Breast epithelium (tissue), 4 donors: Measurements from ENCODE around the gene JPH2. TPM values are rescaled to one million over a fixed set of nuclear protein-coding genes. Genes with fewer than 3 reads are reported as not detected.

Experiments
- DNase-seq, 2 donors: peaks; one replicate each; pipeline ENCODE4 v3.0.0-alpha.2; 2019; ENCODE audit warnings: low spot score in 2 of 2
- H3K27ac ChIP-seq, 2 donors: fragments of 200-600 bp; sonication (generic) in 1 of 2; one replicate each; pipeline ENCODE4 v1.5.1; 2016 to 2019; ENCODE audit warnings: mild to moderate bottlenecking in 1 of 2
- H3K27me3 ChIP-seq, 2 donors: fragments of 200-600 bp; sonication (generic) in 1 of 2; one replicate each; pipeline versions ENCODE4 v1.5.1 to v1.6.0; 2017 to 2019; ENCODE audit warnings: control low read depth in 1 of 2, mild to moderate bottlenecking in 1 of 2
- H3K36me3 ChIP-seq: fragments of 200-600 bp; one replicate; pipeline ENCODE4 v1.5.1; 2019
- H3K4me1 ChIP-seq, 2 donors: fragments of 200-600 bp; sonication (generic); one replicate each; pipeline ENCODE4 v1.5.1; 2016 to 2019; ENCODE audit warnings: control low read depth in 1 of 2
- H3K4me3 ChIP-seq, 3 donors: fragments of 200-600 bp; sonication (generic); 1 replicate in 2 of 3; 2 replicates in 1 of 3; pipeline ENCODE4 v1.5.1; 2016 to 2019; ENCODE audit warnings: mild to moderate bottlenecking in 3 of 3, moderate library complexity in 2 of 3
- H3K9me3 ChIP-seq, 2 donors: fragments of 200-600 bp; sonication (generic) in 1 of 2; one replicate each; pipeline ENCODE4 v1.5.1; 2016 to 2019; ENCODE audit warnings: control low read depth in 1 of 2
- POLR2A ChIP-seq: fragments of 450-650 bp; IDR thresholded peaks from one replicate; pipeline ENCODE4 v1.6.1; 2016; ENCODE audit warnings: antibody characterized with exemption, mild to moderate bottlenecking, moderate library complexity
- POLR2AphosphoS5 ChIP-seq, 3 donors: sonication (generic); formaldehyde crosslinking; IDR thresholded peaks; one replicate each; pipeline ENCODE4 v1.6.1; 2017; ENCODE audit warnings: antibody characterized with exemption in 3 of 3
- intact Hi-C: fragments of 100-400 bp; cut with DNase I; formaldehyde crosslinking; loops from one replicate; pipeline ENCODE4 v1.15.1; 2023; ENCODE audit warnings: low total_unique reads
- total RNA-seq, 3 donors: library from RNA; depleted of rRNA; stranded (reverse); fragments of >200 nt; gene quantifications; one replicate each; pipeline ENCODE4 v1.1.0, GENCODE V29; 2016
- TF ChIP-seq, protein P1 (sequence below), 3 donors: fragments of 450-650 bp; IDR thresholded peaks; one replicate each; pipeline ENCODE4 v1.5.1; 2016 to 2017; ENCODE audit warnings: antibody characterized with exemption in 3 of 3, mild to moderate bottlenecking in 3 of 3, moderate library complexity in 3 of 3

JPH2 gene
- total RNA-seq, 3 donors from 2014 or later, result 9.3 to 16.4 (median 16.2) TPM

DNA sequence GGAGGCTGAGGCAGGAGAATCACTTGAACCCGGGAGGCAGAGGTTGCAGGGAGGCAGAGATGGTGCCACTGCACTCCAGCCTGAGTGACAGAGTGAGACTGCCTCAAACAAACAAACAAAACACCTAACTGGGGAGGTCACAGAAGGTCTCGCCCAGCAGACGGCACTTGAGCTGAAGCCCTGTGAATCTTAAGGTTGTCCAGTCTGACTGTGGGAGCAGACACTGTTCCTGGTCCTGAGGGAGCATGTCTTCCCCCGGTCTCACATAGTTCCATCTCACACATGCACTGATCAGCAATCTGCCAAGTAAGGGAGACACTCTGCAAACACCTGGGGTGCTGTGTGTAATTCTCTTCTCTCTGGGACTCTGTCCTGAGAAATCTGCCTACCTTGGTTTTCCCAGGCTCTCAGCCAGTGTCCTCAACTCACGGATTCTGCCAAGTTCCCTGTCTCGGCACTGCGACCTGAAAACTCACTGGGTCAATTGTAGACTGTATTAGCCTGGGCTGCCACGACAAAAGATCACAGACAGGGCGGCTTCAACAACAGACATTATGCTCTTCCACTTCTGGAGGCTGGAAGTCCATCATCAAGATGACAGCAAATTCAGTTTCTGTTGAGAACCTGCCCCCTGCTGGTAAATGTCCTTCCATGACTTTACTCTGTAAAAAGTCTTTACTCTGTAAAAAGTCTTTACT, 94.3 kb downstream of the JPH2 start:
- Histone ChIP-seq H3K4me1 (no peaks in the 10 kb centered on the region), H3K27ac (no peak overlapping the region), H3K4me3 (no peak overlapping the region), H3K36me3 (no peaks in the 10 kb centered on the region), H3K9me3 (no peaks in the 10 kb centered on the region), H3K27me3 (no peaks in the 10 kb centered on the region)
- intact Hi-C loops, result no loop called here
- no peak for DNase-seq
- TF ChIP-seq, protein P1, sequence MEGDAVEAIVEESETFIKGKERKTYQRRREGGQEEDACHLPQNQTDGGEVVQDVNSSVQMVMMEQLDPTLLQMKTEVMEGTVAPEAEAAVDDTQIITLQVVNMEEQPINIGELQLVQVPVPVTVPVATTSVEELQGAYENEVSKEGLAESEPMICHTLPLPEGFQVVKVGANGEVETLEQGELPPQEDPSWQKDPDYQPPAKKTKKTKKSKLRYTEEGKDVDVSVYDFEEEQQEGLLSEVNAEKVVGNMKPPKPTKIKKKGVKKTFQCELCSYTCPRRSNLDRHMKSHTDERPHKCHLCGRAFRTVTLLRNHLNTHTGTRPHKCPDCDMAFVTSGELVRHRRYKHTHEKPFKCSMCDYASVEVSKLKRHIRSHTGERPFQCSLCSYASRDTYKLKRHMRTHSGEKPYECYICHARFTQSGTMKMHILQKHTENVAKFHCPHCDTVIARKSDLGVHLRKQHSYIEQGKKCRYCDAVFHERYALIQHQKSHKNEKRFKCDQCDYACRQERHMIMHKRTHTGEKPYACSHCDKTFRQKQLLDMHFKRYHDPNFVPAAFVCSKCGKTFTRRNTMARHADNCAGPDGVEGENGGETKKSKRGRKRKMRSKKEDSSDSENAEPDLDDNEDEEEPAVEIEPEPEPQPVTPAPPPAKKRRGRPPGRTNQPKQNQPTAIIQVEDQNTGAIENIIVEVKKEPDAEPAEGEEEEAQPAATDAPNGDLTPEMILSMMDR (IDR thresholded peaks at IDR 0.05), result no peak
- no peak for TF ChIP-seq POLR2AphosphoS5 (IDR thresholded peaks at IDR 0.05)
- no peak for TF ChIP-seq POLR2A

DNA sequence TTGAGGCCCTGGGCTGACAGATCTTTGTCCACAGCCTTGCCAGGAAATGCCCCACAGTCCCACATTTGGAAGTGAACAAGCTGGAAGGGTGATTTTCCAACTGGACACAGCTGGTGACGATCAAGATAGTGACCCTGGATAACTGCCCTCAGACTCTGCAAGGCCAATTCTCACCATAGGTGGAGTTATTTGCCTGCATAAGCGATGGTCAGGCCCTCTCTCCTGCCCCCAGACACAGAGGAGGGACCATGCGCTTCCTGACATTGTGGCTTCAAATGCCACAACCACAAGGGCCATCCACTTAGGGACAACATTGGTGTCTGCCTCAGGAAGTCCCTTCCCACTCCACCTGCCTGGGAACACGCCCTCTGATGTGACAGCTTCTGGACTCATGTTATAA, 96.0 kb downstream of the JPH2 start:
- H3K27me3 ChIP-seq, result no peaks in the 10 kb centered on the region
- TF ChIP-seq POLR2A (no peak), POLR2AphosphoS5 (IDR thresholded peaks at IDR 0.05) (no peak)
- TF ChIP-seq, protein P1 (IDR thresholded peaks at IDR 0.05), result no peak
- H3K9me3 ChIP-seq, result no peaks in the 10 kb centered on the region
- H3K4me3 ChIP-seq, result no peak overlapping the region
- no peak overlapping the region for H3K27ac ChIP-seq
- no peaks in the 10 kb centered on the region for H3K4me1 ChIP-seq
- no peak for DNase-seq
- intact Hi-C loops, result no loop called here
- no peaks in the 10 kb centered on the region for H3K36me3 ChIP-seq

DNA sequence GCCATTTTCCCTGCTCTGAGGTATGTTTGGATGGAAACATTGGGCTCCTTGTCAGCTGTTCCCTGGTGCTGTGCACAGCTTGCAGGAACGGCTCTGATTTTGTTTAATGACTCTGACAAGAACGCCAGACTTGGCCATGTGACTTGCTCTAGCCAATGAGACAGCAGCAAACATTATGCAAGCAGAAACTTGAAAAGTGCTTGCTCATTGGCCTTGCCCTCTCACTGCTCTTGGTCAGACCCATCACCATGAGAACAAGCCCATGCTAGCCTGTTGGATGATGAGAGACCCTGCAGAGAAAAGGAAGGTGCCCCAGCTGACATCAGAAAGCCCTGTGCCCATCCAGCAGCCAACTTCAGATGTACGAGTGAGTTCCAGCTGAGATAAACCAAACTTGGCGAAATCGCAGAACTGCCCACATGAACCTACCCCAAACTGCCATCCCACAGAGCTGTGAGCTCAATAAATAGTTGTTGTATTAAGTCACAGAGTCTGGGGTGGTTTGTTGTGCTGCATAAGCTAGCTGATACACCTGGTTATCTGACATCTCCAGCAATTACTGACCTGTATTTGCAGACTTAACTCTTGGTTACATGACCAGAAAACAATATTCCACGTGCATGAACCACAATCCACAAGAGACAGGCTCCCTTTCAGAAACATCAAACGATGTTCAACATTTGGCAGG, 96.9 kb downstream of the JPH2 start:
- no peaks in the 10 kb centered on the region for H3K36me3 ChIP-seq
- H3K9me3 ChIP-seq, result no peaks in the 10 kb centered on the region
- H3K27me3 ChIP-seq, result no peaks in the 10 kb centered on the region
- DNase-seq, result no peak
- H3K27ac ChIP-seq, result no peak overlapping the region
- TF ChIP-seq, protein P1 (IDR thresholded peaks at IDR 0.05), result no peak
- no peak for TF ChIP-seq POLR2A
- no peaks in the 10 kb centered on the region for H3K4me1 ChIP-seq
- no peak overlapping the region for H3K4me3 ChIP-seq
- intact Hi-C loops, result no loop called here

DNA sequence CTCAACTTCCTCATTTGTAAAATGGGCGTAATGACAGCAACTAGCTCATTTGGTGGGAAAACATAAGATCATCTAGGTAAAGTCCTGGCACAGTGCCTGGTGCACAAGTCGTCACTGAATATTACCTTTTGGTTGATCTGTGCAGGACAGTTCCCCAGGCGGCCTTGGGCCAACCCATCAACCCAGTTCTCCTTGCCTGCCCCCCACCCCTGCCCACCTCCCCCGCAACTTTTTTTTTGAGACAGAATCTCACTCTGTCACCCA, 99.2 kb downstream of the JPH2 start:
- no peaks in the 10 kb centered on the region for H3K27me3 ChIP-seq
- TF ChIP-seq POLR2A (no peak), POLR2AphosphoS5 (IDR thresholded peaks at IDR 0.05) (no peak)
- TF ChIP-seq, protein P1 (IDR thresholded peaks at IDR 0.05), result no peak
- no peak overlapping the region for H3K4me3 ChIP-seq
- H3K36me3 ChIP-seq, result no peaks in the 10 kb centered on the region
- H3K27ac ChIP-seq, result peak overlapping the region in 1 of 2 donors; percentile 30
- H3K9me3 ChIP-seq, result no peaks in the 10 kb centered on the region
- intact Hi-C loops, result no loop called here
- no peak for DNase-seq
- no peaks in the 10 kb centered on the region for H3K4me1 ChIP-seq

DNA sequence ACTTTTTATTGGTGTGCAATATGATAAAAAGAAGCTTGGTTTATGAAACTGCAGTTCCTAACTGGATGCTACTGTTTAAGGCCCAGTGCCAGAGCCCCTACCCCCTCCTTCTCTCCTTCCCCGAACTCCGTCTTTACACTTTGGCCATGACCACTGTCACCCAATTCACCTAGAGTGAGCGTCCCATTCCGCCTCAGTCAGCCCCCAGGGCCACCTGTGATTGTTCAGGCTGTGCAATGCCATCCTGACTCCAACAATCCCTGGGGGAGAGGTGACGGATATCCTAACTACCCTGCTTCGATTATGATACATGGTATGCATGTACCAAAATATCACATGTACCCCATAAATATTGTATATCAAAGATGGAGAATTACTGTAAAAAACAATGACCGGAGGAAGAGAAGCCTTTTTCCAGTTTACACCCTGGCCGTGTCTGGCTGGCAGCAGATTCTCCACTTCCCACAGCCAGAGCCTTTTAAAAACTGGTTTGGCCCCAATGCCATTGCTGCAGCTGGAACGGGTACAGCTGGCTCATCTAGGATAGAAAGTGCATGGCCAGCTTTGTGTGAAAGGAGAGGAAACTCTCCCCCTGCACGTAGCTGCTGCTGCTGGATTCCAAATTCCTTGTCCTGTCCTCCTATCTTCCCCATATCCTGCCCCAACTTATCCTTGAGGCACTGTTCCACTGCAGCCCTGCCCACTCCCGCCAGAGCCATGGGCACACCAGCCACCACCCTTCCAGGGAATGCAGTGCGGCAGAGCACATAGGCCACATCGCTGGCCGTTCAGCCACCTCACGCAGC, 99.7 kb downstream of the JPH2 start:
- DNase-seq, result peak in 1 of 2 donors; percentile 54
- intact Hi-C loops, result no loop called here
- Histone ChIP-seq H3K4me1 (no peaks in the 10 kb centered on the region), H3K27me3 (no peaks in the 10 kb centered on the region), H3K9me3 (no peaks in the 10 kb centered on the region), H3K36me3 (no peaks in the 10 kb centered on the region), H3K4me3 (no peak overlapping the region), H3K27ac (peak overlapping the region in 1 of 2 donors; percentile 30)
- TF ChIP-seq, protein P1 (IDR thresholded peaks at IDR 0.05), result no peak
- TF ChIP-seq POLR2AphosphoS5 (IDR thresholded peaks at IDR 0.05), result no peak
- no peak for TF ChIP-seq POLR2A
